Sciatic nerve (tissue), 2 donors: Measurements from ENCODE around the gene RAB15. TPM values are rescaled to one million over a fixed set of nuclear protein-coding genes. Genes with fewer than 3 reads are reported as not detected.

ENCODE experiments used
- ATAC-seq: fragments of 200-7000 bp; cut with Tn5 transposase; one replicate; pipeline ENCODE4 v1.9.1; 2020; ENCODE audit warnings: mild to moderate bottlenecking, moderate library complexity
- DNase-seq: peaks from one replicate; pipeline ENCODE4 v3.0.0-alpha.2; 2020; ENCODE audit warnings: low spot score
- intact Hi-C: fragments of 100-400 bp; cut with DNase I; formaldehyde crosslinking; loops from one replicate; pipeline ENCODE4 v1.14.2; 2022
- total RNA-seq: library from RNA; stranded (reverse); fragmentation: NEBNext Ultra II Directional; extraction: Animal tissue kit (Norgen Biotek cat#: 25700); gene quantifications from one replicate; pipeline ENCODE4 v1.2.1, GENCODE V29; 2021
- donor health status: DM: no; HTN: no; CAD: no.
- donor health status: DM: no; HTN: no; CAD: no.

RAB15 gene
- total RNA-seq, 1 donor from 2014 or later = 3.3 TPM

DNA sequence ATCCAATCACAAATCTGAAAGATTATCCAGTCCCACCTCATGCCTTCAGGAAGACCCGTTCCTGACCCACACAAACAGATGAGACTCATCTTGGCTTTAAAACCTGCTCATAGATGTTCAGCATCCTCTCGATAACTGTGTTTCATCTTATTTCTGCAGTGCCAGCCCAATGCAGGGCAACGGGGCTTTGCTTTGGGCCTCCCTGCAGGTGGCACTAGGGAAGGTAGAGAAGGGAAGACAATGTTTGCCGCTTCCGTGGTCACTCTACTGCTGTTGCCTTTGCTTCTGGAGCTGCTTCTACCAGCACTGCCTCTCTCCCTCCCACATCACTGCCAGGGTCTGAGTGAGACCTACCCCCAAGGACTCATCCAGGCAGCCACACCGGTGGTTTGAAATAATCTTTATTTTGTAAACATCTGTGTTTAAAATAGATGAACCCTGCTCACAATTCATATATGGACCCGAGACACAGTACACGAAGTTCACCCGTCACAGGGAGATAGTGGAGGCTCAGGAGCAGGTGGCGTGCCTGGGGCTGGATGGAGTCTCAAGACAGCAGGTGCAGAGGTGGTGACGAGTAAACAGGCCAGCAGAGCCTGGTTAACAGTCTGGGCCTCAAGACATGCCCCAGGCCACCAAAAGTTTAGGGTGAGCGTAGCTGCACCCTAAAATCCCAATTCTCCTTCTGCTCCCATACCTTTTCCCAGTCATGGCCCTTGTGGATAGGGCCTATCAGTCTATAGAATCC lies 26.5 kb downstream of the RAB15 start:
- peak; percentile 21 for DNase-seq
- intact Hi-C loops = no loop called here
- no peak for ATAC-seq

DNA sequence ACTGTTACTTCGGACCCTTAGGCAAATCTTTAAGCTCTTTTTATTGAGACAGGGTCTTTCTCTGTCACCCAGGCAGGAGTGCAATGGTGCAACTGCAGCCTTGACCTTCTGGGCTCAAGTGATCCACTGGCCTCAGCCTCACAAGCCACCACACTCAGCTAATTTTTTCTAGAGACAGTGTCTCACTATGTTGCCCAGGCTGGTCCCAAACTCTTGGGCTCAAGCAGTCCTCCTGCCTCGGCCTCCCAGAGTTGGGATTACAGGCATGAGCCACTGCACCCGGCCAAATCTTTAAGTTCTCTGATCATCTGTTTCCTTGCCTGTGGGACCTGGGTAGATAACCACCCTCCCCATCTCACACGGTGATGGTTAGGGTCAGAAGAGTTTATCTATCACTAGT lies 27.3 kb downstream of the RAB15 start:
- peak; percentile 15 for DNase-seq
- intact Hi-C loops = no loop called here
- no peak for ATAC-seq

DNA sequence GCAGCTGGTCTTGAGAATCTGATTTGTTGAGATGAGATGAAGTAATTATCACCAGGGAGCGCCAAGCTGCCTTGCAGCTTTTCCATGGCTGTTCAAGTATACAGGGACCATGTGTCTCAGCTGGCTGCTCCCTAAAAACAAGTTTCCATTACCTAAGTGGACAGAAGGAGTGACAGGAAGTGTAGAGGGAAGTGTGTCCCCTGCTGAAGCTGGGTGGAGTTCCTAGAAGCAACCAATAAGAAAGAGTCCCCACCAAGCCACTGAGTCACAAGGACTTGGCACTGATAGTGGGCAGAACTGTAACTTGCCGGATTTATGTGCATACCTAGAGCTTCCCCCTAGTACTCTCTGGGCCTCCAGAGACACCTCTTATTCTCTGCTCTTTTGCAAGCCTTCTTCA lies 28.1 kb downstream of the RAB15 start:
- ATAC-seq (peak; percentile 70), DNase-seq (peak; percentile 4)
- intact Hi-C loops = no loop called here

DNA sequence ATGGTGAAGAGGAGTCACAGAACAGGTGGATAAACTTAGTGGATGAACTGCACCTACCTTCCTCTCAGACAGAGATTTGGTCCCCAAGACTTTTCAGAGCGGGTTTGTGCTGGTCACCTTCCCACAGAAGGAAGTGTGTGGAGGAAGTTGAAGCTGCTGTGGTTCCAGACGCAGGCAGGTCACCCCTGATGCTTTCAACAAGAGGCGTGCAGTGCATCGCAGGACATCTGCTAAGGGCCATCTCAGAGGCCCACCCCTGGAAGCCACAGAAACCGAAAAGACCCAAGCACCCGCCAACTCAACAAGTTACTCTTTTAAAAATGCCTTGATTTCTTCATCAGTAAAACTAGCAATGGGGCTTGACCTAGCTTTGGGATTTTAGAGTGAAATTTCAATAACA lies 28.6 kb downstream of the RAB15 start:
- DNase-seq (no peak), ATAC-seq (peak; percentile 38)
- intact Hi-C loops = no loop called here

DNA sequence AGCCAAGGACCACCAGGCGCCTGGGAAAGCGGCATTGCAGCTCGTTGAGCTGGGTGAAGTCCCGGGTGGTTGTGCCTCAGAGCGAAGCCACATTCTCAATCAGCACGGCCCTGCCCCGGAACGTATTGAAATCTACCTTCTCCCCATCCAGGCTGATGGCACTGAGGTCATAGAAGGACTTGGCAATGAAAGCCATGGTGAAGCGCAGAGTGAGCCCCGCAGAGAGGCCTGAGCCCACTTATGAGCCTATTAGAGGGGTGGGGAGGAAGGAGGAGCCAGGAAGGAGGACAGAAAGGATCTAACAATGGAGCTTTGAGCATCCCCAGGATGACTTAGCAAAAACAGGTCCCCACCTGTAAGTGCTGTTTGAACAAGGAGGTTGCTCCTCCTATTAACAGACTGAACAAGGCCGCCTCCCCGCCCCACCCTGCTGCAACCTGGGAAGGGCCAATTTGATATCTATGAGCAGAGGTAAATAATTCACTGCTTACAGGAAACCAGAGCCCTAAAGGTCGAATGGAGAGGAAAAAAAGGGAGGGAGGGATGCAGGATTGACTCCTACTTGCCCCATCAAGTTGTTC lies 29.5 kb downstream of the RAB15 start, which contains the start of gene GPX2:
TSS of gene GPX2 (minus strand) at position 215 of the 581 bp plus-strand sequence. CDS start at position 196, 19 bp downstream.
- no peak for ATAC-seq
- intact Hi-C loops = no loop called here
- DNase-seq = no peak

DNA sequence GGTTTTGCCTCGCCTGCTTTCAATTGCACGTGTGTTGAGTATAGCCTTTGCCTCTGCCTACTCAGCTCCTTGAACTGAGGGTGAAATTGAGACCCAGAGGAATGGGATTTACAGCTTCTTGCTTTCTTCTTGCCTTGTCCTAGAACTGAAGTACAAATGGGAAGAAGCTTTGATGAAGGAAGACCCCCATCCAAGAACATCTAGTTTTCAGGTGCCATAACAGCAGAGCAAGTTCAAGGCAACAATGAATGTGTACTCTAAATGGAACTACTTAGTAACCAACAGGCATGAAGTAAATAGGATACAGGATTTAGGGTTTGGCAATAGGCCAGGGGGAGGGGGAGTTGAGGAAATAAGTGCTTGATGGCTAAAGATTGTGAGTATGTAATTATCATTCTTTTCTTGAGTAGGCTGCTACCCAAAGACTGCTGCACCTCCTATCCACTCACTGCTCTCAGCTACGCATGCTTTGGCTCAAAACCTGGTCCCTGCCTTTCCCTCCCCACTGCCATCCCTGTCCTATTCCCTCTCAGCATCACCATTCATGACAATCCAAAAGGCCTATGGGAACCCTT lies 31.7 kb downstream of the RAB15 start:
- DNase-seq (no peak), ATAC-seq (no peak)
- intact Hi-C loops = no loop called here

DNA sequence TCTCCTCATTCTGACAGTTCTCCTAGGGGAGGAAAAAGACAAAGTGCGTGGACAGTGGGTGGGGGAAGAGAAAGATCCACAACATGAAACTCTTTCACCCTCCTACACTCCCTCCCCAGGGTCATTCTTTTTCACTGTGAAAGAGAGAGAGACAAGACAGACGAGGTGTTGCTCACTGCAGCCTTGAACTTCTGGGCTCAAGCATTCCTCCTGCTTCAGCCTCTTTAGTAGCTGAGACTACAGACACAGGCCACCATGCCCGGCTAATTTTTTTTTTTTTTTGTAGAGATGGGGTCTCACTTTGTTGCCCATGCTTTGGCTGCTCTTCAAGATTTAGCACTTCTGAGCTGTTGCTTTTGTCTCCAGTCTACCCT lies 32.3 kb downstream of the RAB15 start:
- no peak for ATAC-seq
- intact Hi-C loops = no loop called here
- no peak for DNase-seq

DNA sequence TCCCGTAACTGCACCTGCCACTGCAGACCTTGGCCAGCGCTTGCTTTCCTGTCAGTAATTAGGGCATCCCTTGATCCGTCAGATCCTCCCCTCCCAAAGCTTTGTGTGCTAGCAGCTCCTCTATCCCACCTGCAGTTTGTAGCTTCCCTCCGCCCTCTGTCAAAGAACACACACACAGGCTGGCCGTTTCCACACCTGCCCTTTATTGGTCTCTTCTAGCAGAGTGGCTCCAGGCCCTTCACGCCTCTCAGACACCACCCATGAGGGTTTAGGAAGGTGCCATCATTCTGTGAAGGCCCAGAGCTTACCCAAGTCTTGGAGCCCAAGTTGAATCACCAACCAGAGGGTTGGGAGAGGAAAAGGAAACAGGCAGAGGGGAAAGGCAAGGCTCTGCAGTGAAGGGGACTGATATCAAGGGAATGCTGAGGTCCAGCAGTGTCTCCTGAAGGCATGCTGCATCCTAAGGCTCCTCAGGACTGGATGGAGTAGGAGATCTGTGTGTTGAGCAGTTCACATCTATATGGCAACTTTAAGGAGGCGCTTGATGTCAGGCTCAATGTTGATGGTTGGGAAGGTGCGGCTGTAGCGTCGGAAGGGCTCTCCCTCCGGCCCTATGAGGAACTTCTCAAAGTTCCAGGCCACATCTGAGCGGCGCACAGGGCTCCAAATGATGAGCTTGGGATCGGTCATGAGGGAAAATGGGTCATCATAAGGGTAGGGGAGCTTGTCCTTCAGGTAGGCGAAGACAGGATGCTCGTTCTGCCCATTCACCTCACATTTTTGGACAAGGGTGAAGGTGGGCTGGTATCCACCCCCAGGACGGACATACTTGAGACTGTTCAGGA lies 32.9 kb downstream of the RAB15 start:
- DNase-seq (no peak), ATAC-seq (no peak)
- intact Hi-C loops = no loop called here

DNA sequence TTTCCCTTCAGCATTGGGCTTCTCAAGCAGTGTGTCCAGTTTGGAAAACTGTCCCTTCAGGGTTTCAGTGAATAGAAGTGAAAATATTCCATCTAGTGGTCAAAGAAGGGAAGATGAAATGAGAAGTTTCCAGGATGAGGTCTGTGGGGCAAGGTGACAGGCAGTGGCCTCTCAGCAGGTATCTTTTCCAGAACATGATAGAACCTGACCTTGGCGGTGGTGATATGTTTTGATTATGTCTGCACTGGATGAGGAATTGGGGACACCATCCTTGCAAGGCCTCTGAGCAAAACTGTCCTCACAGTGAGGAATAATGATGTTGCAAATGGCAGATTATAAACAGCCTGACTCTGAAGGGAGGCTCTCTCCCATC lies 34.3 kb downstream of the RAB15 start:
- DNase-seq = no peak
- intact Hi-C loops = no loop called here

DNA sequence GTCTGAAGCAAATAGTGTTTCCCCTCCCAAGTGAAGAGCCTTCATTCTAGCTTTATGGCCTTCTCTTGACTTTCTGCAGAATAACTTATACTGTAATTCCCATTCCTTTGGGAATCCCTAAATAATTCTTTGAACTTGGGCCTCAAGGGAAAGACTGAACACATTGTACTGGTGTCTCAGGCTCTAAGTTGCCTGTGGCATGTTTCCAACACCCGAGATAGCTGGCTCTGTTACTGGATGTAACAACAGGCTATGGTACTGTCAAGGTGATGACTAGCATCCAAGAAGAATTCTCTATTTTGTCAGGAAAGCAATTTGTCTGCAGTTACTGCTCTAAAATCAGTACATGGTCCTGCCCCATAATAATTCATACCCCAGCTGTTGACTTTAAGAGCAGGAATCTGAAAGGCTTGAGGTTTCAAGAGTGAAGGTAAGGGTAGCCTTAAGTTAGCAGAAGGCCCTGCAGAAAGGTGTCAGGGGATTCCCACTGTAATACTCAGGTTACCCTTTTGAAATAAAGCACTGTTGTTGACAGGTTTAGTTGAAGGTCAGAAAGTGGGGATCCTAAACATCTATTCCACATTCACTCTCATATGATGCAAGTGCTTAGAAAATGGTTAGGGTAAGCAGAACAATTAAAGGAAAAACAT lies 34.8 kb downstream of the RAB15 start:
- no peak for ATAC-seq

More for the DNA sequence above, 34.3 kb downstream of the RAB15 start:
- ATAC-seq = no peak

DNA sequence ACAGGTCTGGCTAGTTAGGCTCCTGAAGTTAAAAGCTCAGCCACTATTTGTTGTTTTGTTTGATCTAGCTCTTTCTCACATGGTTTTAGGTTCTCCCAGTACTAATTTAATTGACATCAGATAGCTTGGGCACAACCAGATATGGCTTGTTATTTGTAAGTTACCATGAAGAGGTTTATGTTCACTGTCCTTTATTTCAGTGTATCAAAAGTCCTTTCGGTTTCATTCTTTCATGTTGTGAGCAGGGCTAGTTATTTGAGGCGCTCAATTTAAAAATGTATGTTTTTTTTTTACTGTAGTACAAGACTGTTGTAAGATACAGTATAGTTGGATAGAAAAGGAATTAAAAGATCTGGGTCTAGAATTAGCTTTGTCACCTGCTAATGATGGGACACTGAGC lies 36.6 kb downstream of the RAB15 start:
- DNase-seq (no peak), ATAC-seq (no peak)
- intact Hi-C loops = no loop called here

More for the DNA sequence above, 34.8 kb downstream of the RAB15 start:
- no peak for DNase-seq
- intact Hi-C loops = no loop called here

DNA sequence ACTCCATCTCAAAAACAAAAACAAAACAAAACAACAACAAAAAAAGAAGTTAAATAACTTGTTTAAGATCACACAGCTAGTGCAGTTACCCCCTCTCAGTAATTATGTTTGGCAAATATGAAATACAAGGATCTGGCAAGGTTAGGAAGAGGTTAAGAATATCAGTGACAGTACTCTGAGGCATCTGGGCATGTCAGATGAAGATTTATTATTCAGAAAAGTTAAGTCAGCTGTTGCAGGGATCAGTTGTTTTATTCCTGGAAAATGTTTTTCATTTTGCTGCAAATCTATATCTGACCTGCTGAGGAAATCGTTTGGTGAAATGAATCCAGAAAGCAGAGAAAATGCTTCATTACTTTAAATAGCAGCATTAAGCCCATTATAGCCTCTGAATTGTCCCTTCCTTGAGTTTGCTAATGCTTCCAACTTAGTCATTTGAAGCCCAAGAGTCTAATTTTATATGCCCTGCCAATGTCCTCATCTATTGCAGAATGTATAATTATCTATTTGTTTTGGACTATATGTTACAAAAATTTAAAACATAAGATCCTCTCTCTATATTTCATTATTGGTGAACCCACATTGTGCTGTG lies 37.7 kb downstream of the RAB15 start:
- DNase-seq = no peak
- ATAC-seq = no peak
- intact Hi-C loops = no loop called here

DNA sequence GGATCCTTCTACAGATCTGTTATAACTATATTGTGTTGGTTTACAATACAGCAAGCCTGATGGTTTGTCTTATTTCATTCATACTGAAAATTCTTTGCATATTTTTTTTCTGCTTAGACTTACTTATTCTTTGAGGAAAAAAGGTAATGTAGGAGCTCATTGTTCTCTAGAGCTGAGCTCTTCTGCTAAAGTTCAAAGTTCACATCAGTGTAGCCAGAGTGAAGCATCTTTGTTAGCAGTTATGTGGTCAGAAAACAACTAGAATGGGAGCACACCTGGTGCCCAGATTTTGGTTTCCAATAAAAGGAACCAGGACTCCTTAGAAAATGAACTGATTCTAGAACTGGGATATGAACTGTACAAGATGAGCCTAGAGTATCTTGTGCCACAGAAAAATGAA lies 39.9 kb downstream of the RAB15 start:
- intact Hi-C loops = no loop called here

DNA sequence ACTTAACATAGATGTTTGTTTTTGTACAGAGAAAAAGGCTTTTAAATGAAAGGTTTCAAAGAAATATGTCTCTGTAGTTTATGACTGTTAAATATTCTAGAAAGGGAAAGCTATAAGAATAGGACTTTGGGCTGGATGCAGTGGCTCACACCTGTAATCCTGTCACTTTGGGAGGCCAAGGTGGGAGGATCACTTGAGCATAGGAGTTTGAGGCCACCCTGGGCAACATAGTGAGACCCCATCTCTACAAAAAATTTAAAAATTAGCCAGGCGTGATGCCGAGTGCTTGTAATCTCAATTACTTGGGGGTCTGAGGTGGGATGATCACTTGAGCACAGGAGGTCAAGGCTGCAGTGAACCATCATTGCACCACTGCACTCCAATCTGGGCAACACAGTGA lies 41.0 kb downstream of the RAB15 start:
- ATAC-seq (no peak), DNase-seq (no peak)
- intact Hi-C loops = no loop called here

More for the DNA sequence above, 39.9 kb downstream of the RAB15 start:
- no peak for DNase-seq
- ATAC-seq = no peak

DNA sequence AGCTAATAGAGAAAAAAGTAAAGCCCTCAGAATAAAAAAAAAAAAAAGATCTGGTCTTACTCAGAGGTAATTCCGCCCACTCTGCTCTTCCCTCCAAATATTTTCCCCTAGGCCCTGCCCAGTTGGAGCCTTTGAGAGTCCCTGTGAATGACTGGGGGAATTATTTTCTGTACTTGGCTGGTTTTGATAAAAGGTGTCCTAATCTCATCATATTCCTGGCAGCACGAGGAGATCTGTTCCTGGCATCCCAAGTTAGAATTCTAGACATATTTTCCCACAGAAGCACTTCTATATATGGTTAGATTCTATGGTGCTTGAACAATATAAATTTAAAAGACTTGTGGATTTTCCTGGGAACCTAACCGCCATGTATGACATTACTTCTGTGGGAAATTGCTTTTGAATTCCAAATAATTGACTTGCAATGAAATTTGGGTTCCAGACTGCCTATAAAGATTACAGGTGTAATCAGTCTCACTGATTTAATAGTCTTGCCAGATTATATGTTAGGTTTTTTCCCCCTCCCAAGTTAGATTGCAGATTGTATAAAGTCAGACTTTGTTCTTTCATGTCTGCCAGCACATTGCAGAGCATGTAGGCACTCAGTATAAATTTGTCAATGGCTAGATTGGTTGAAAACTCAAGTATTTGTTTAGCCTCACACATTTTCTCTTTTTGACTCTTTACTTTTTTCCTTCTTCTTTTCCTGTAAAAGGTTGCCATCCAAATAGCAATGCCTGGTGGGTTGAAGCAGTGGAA lies 41.9 kb downstream of the RAB15 start:
- intact Hi-C loops = no loop called here
- no peak for ATAC-seq
- DNase-seq = no peak

DNA sequence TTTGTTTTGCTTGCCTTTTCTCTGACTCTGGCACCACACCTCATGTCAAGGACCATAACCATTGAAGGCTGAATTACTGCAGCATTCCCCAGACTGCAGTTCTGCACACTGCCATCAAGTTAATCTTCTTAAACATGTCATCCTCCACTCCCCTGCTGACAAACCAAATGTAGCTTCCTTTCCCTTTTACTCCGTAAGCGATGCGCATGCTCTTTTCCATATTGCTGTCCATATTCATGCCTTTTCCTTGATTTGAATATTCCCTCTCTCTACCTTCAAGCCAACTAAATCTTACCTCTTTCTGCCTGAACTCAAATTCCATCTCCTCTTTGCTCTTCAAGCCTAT lies 43.1 kb downstream of the RAB15 start:
- DNase-seq = no peak
- intact Hi-C loops = no loop called here
- ATAC-seq = no peak

DNA sequence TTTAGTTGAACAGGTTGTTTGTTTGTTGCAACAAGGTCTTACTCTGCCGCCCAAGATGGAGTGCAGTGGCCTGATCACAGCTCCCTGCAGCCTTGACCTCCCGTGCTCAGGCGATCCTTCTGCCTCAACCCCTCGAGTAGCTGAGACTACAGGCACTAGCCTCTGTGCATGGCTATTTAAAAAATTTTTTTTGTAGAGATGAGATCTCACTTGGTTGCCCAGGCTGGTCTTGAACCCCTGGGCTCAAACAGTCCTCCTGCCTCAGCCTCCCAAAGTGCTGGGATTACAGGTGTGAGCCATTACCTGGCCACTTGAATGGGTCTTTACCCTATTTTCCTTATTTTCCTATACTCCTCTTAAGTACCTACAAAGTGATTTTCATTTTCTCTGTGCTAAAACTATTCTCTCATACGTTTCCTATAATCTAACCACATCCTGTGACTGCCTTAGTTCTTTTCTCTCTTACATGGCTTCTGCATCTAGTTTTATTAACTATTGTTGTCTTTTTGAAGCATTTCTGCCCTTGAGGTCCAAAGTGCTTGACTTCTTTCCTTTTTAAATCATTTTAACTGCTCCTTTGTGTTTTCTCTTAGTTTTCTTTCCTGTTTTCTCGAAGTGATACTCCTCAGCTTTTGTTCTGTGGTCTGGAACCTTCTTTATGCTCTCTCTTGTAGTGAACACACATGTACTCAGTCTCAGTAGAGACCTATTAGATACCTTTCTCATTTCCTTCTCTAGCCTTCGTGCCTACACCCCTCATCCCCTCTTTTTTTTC lies 43.7 kb downstream of the RAB15 start:
- intact Hi-C loops = no loop called here
- no peak for DNase-seq
- no peak for ATAC-seq

DNA sequence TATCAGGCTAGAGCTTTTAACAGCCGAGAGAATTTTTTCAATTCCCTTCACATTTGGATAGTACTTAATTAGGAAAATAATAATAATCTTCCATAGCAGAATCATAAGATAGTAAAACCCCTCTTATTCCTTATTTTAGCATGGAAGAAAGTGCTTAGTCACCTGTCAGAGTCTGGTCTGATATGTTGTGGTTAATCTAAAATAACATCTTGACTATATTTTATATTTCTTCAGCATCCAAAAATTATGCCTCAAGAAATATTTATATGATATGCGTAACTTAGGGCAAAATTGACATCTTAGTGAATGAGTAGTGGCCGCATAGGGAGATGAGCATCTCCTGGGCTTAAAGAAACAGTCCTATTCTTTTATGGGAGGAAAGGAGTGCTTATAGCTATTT lies 45.1 kb downstream of the RAB15 start:
- ATAC-seq (no peak), DNase-seq (no peak)
- intact Hi-C loops = no loop called here
